RWPE1 (cell line): ENCODE results near the gene NUBPL.
"Not testable (repeated sequence)": the region's sequence is repeated elsewhere in the genome, so short reads cannot be mapped to it uniquely, and the experiment has no call there.

Source experiments
- CTCF ChIA-PET: fragments of 350-600 bp; sonication (Branson Sonifier 250); formaldehyde crosslinking; extraction: SDS; loops from one replicate; lab custom pipeline; 2021; lab: Yijun Ruan, JAX
- POLR2A ChIA-PET: fragments of 400-600 bp; formaldehyde crosslinking; extraction: SDS; loops from one replicate; lab custom pipeline; 2020; ENCODE audit warnings: antibody characterized with exemption; ENCODE audit not compliant: low non-redundant PET; lab: Yijun Ruan, JAX
- DNase-seq: peaks from one replicate; pipeline ENCODE4 v3.0.0; 2012; ENCODE audit warnings: low spot score
- H3K27ac ChIP-seq: fragments of 450-650 bp; 2 replicates; pipeline ENCODE4 v1.5.1; 2017
- CTCF ChIP-seq: fragments of 450-650 bp; conservative IDR thresholded peaks from 2 replicates; pipeline ENCODE4 v1.5.1; 2017; ENCODE audit warnings: low read depth, mild to moderate bottlenecking

Gene NUBPL

GRCh38 chr14:31705731-31706130 lies 144.5 kb downstream of the NUBPL start:
- ChIA-PET POLR2A (no interaction called here), CTCF (no interaction called here)
- no peak overlapping the region for H3K27ac ChIP-seq
- no peak for DNase-seq
- no peak for TF ChIP-seq CTCF

- CTCF ChIA-PET, DNase-seq, H3K27ac ChIP-seq, POLR2A ChIA-PET: not testable (repeated sequence)
Observed at GRCh38 chr14:31708661-31709060, 147.5 kb downstream of the NUBPL start.

GRCh38 chr14:31712244-31713127 lies 151.3 kb downstream of the NUBPL start:
- POLR2A ChIA-PET = no interaction called here
- no peak for TF ChIP-seq CTCF
- no peak for DNase-seq
- no peak overlapping the region for H3K27ac ChIP-seq
- CTCF ChIA-PET = interaction anchor here (0.6 kb wide), 1 partner anchor 1031 kb away, joined by 4 read pairs; no protein-coding TSS in a partner anchor

- no peak overlapping the region for H3K27ac ChIP-seq
- no peak for TF ChIP-seq CTCF
- CTCF ChIA-PET = no interaction called here
- no peak for DNase-seq
- POLR2A ChIA-PET = no interaction called here
Observed at GRCh38 chr14:31716208-31716607, 155.0 kb downstream of the NUBPL start.

- TF ChIP-seq CTCF = no peak
- no peak overlapping the region for H3K27ac ChIP-seq
- ChIA-PET POLR2A (no interaction called here), CTCF (interaction anchor here (0.7 kb wide), 1 partner anchor 413 kb away, joined by 4 read pairs; no protein-coding TSS in a partner anchor)
- DNase-seq = peak; percentile 3
Observed at GRCh38 chr14:31717294-31718085, 156.3 kb downstream of the NUBPL start.

- POLR2A ChIA-PET = no interaction called here
- CTCF ChIA-PET = interaction anchor here (0.7 kb wide), 1 partner anchor 58 kb away, joined by 3 read pairs; no protein-coding TSS in a partner anchor
- no peak for DNase-seq
- no peak overlapping the region for H3K27ac ChIP-seq
- no peak for TF ChIP-seq CTCF
Observed at GRCh38 chr14:31718585-31718984, 157.4 kb downstream of the NUBPL start.
